HFF-Myc (cell line): Measurements from ENCODE around the gene C6orf136.
"Not testable (repeated sequence)": the region's sequence is repeated elsewhere in the genome, so short reads cannot be mapped to it uniquely, and the experiment has no call there.

Experiments used
- DNase-seq: peaks from one replicate; pipeline ENCODE4 v3.0.0-alpha.2; 2011; ENCODE audit warnings: low read depth; ENCODE audit errors: extremely low read depth
- H3K4me3 ChIP-seq: replicated peaks from 2 replicates; pipeline ENCODE4 v1.5.1; 2011; ENCODE audit warnings: low read depth, mild to moderate bottlenecking, control low read depth, low read length
- CTCF ChIP-seq: IDR thresholded peaks from 2 replicates; pipeline ENCODE4 v1.5.1; 2012; ENCODE audit warnings: mild to moderate bottlenecking, low read depth, low read length, control low read depth; ENCODE audit errors: missing control alignments

Gene C6orf136

GRCh38 chr6:30657454-30657853 lies 10.5 kb downstream of the C6orf136 start:
- no peak for TF ChIP-seq CTCF
- no peak for DNase-seq
- no peak overlapping the region for H3K4me3 ChIP-seq

GRCh38 chr6:30657922-30658321 lies 11.0 kb downstream of the C6orf136 start:
- DNase-seq: not testable (repeated sequence)

DNA sequence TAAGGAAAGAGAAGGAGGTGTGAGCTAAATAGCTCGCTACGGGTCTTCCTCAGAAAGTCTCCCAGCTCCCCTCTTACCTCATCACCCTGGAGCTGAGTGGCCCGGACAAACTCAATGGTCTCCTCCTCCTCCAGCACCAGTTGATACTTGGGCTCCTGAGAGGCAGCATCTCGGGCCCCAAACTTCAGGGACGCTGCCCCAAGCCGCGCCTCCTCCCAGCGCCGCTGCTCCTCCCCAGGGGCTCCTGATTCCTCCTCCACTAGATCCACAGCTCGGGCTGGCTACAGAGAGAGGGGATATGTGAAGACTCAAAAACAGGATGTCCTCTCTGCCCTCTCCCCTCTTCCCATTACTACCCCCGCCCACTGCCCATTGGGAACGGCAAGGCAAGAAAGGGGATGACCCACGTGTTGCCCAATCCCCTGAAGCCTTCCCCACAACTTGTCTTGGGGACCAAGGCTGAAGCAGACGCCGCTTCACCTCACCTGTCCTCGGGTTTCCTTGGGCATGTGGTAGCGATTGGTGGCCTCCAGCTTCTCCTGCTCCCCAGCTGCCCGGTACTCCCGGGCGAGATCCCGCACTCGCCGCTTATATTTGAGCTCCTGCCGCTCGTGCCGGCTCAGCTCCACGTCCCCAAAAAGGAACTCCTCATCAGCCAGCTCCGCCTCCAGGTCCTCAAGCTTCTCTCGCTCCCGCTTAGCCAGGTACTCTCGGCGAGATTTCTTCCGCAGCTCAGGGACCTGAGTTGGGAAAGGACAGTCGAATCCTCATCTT lies 18.2 kb downstream of the C6orf136 start:
- no peak overlapping the region for H3K4me3 ChIP-seq
- no peak for DNase-seq
- no peak for TF ChIP-seq CTCF

More at GRCh38 chr6:30657922-30658321, 11.0 kb downstream of the C6orf136 start:
- not testable (repeated sequence) for H3K4me3 ChIP-seq

GRCh38 chr6:30666300-30666699 lies 19.4 kb downstream of the C6orf136 start:
- not testable (repeated sequence) for DNase-seq, H3K4me3 ChIP-seq

DNA sequence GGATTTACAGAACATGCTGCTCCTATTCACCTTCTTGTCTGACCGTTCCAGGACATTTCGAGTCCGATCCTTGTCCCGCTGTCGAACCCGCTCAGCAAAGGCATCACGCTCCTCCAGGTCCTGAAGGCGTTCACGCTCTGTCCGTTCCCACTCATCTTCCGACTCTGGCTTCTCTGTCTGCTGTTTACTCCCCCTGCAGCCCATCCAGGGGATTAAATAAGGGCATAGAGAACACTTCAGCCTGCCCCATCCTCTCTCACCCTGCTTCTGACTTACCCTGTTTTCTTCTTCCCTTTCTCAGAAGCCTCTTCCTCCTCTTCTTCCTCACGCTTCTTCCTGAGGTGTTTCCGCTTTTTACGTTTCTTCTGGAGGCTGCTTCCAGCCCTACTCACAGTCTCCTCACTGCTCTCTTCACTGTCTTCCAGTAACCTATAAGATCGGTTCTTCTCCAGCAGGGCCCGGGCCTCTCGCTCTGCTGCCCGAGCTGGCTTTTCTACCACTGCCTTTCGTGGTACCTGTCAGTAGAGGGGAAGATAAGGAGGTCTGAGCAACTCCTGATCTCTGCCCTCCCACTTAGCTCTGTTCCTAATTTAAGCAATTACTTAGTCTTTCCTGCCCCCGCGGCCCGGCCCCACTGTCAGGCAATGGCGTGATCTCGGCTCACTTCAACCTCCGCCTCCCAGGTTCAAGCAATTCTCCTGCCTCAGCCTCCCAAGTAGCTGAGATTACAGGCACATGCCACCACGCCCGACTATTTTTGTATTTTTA lies 24.0 kb downstream of the C6orf136 start:
- no peak for DNase-seq
- H3K4me3 ChIP-seq: no peak overlapping the region; the same call in 1 of the 2 replicates
- no peak for TF ChIP-seq CTCF

- peak; percentile 92 for TF ChIP-seq CTCF
- DNase-seq: peak; percentile 97
- peak within 1 kb of the TSS; percentile 98 for H3K4me3 ChIP-seq
These were observed 25.7 kb downstream of the C6orf136 start, which contains the start of gene DHX16 for GRCh38 chr6:30672445-30673253. Gene DHX16, minus strand, starts transcription at chr6:30673006. Its CDS starts 165 bp downstream, at chr6:30672841.

DNA sequence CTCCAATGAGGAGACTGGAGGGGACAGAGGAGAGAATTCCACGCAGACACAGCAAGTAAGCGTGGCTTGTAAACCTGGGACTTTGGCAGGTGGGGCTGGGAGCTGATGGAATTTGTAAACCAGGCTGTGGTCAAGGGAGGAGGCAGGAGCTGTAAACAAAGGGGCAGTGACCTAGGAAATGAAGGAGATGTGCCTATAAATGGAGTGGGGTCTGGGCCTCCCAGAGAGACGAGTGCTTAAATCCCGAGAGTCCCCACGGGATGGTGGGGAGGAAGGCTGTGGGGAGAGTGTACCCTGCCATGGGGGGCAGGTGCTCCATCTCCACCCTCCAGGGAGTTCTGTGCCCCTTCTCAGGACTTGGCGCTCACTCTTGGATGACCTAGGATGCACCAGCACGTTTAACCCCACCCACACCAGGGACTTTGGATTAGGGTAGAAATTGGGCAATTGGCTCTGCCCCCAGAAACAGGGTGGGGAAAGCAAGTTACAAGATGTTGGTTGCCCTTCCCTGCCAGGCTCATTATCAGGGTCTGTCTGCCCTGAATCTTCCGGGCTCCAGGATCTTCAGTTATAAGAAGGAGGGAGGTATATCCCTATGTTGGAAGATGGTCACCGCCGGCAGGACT lies 29.8 kb downstream of the C6orf136 start:
- TF ChIP-seq CTCF: no peak
- H3K4me3 ChIP-seq: no peak overlapping the region
- no peak for DNase-seq
